Limb (tissue), 2 donors: ENCODE data around the gene UCN.
A peak's percentile ranks its signal among the peaks of the same experiment; 100 is the strongest.

Source experiments
- DNase-seq, 2 donors: peaks; one replicate each; pipeline ENCODE4 v3.0.0-alpha.2; 2016; ENCODE audit errors: extremely low spot score in 2 of 2

Gene UCN

DNA sequence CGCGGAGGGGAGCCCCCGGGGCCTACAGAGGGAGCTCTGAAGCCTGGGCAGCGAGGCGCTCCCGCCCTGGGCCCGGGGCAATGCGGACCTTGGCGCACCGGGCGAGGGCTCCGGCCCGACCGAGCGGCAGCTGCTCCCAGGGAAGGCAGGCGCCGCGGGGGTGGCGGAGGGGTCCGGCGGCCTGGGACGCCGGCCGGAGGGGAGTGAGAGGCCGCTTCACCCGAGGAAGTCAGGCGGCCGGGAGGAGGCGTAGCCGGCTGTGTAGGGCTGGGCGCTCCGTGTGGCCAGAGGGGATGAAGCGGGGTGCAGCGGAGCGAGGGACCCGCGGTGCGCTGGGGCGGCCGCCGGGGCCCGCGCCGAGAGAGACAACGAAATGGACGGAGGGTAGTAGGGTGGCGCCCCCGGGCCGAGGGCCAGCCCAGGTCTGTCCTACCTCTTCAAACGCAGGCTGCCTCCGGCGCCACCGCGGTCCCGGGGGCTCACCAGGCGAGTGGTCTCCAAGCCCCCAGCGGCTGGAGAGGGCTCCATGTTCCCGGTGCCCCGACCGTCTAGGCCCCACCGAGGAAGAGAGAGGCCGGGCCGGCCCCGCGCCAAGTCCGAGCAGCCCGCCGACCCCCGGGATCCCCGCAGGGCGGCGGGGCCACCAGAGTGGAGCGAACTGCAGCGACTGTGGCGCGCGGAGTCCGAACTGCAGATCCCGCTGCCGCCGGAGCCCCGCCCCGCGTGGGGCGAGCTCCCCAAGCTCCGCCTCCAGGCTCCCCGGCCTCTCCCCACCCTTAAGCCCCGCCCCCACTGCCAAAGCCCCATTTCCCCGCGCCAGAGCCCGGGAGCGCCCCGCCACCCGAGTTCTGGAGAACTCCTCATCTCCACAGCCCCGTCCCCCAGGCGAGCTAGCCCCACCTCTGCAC is 45.6 kb downstream of the UCN start, which contains the start of gene SLC30A3:
Gene SLC30A3, minus strand, starts transcription at position 669 of the 908 bp plus-strand sequence. Its CDS starts 141 bp downstream, at position 528.
- peak; percentile 25 to 78 for DNase-seq

DNA sequence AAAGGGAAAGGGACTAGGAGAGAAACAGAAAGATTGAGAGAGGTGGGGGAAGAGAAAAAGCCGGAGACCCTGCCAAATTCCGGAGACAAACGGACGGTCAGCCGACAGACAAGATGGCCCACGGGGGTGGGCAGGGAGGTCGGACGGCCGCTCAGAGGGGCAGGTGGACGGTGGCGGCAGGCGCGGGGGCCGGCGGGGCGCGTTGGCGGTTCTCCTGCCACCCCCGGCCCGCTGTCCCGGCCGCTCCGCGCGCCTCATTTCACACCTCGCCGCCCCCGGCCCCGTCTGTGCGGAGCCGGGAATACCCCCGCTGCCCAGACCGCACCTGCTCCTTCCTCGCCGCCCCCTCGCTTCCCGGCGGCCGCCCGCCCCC is 46.3 kb downstream of the UCN start:
- DNase-seq = no peak

DNA sequence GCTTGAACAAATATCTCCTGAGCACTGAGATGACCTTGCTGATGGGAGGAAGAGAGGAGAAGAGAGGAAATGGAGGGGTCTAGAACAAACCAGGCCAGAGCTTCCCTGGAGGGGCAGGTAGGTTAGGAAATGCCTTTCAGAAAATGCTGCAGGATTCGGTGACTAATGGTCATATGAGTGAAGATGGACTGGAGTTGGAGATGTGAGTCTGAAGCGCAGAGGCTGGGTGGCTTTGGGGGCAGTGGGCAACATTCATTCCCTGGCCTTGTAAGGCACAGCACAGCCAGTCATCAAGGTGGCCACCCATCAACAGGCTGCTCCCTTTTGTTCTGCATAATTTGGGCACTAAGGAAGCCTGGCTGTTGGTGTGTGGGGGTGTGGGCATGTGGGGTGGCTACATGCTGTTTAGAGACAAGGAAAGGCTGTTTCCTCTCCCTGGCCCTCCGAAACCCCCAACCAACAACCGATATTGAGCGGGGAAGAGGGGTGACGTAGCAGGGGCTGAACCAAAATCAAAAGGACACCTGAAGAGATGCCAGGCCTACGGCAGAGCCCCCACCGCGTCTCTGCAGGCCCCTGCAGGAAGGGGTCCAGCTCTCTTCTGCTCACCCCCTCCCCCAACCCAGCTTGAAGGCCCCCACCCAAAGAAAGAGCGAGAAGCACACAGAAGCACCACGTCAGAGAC is 46.9 kb downstream of the UCN start:
- no peak for DNase-seq

DNA sequence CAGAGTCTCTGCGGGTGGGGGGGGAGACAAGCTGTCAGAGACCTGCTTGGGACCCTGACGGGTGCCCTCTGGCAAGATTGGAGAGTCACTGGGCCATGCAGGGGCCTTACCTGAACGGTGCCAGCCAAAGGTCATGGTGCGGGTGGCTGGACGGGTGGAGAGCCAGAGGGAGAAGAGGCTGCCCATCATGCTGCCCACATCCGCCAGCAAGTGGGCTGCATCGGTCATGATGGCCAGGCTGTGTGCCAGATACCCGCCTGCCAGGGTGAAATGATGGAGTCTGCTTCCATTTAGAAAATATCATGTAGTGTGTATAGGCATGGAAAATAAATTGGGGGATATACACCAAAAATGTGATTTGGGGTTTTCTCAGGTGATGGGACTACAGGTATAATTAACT is 50.2 kb downstream of the UCN start:
- no peak for DNase-seq
